ENCODE measurements around the gene LMNTD1. TPM values are rescaled to one million over a fixed set of nuclear protein-coding genes. Genes with fewer than 3 reads are reported as not detected.
"Not testable (repeated sequence)": the region's sequence is repeated elsewhere in the genome, so short reads cannot be mapped to it uniquely, and the experiment has no call there.

Gene LMNTD1
- 0.10 TPM for total RNA-seq (2013)
- not detected for polyA plus RNA-seq
- polyA minus RNA-seq = not detected in 2 replicates
- 0 to 1.5 (median 0) reads per million in 11 experiments for total RNA-seq

- no peak for TF ChIP-seq CTCF (IDR thresholded peaks at IDR 0.05)
- Mint-ChIP-seq H3K9me3 (peaks cover 0 to 4% (median 0%) of the 10 kb centered on the region in 7 donors), H3K27me3 (ENCODE audit: low read depth in 3 of 3) (peaks cover 8 to 16% (median 8%) of the 10 kb centered on the region in 3 donors), H3K4me1 (peaks cover 11% of the 10 kb centered on the region), H3K36me3 (no peaks in the 10 kb centered on the region), H3K27ac (no peak within 1 kb of the TSS), H3K4me3 (peak within 1 kb of the TSS in 1 of 2 donors; percentile 4)
- intact Hi-C loops (cut with micrococcal nuclease) = no loop called here
- Histone ChIP-seq H3K9me3 (replicated peaks in 1 of 2; ENCODE audit: control insufficient read depth in 1 of 2, insufficient read depth in 1 of 2, low read length in 2 of 2) (no peaks in the 10 kb centered on the region), H3K4me2 (replicated peaks; ENCODE audit: extremely low read depth, low read length, poor library complexity, severe bottlenecking) (no peak within 1 kb of the TSS), H3K36me3 (replicated peaks in 1 of 2; ENCODE audit: control insufficient read depth in 1 of 2, insufficient read depth in 2 of 2, low read length in 2 of 2) (no peaks in the 10 kb centered on the region), H3K27me3 (ENCODE audit: control insufficient read depth in 2 of 2, insufficient read depth in 2 of 2, low read length in 2 of 2) (peaks cover 13 to 22% of the 10 kb centered on the region in 2 donors), H3K4me3 (replicated peaks in 1 of 3; ENCODE audit: low read depth in 2 of 3, low read length in 3 of 3) (no peak within 1 kb of the TSS), H3K9ac (ENCODE audit: insufficient read depth, low read length, poor library complexity, severe bottlenecking) (no peak within 1 kb of the TSS), H2AFZ (ENCODE audit: insufficient read depth, low read depth, low read length, poor library complexity, severe bottlenecking) (no peak within 1 kb of the TSS), H3K27ac (ENCODE audit: low read depth in 1 of 2, low read length in 2 of 2) (no peak within 1 kb of the TSS), H3K4me1 (ENCODE audit: control insufficient read depth in 1 of 2, insufficient read depth in 2 of 2, low read length in 2 of 2) (peaks cover 0 to 5% of the 10 kb centered on the region in 2 donors), H3K79me2 (ENCODE audit: insufficient read depth, low read length) (no peaks in the 10 kb centered on the region), H4K20me1 (ENCODE audit: insufficient read depth, low read length) (no peaks in the 10 kb centered on the region)
- DNase-seq = no peak
- WGBS (ENCODE audit: insufficient coverage) = 0% methylated on average over 1 of the region's 1 CpG
Measured at GRCh38 chr12:25553098-25553497, at the start of gene LMNTD1. LMNTD1 (minus strand) TSS chr12:25553283; CDS start chr12:25552959, 324 bp downstream.

- H3K27me3 ChIP-seq (ENCODE audit: control insufficient read depth in 2 of 2, insufficient read depth in 2 of 2, low read length in 2 of 2) = no peaks in the 10 kb centered on the region
- intact Hi-C loops (cut with micrococcal nuclease) = no loop called here
- H3K27me3 Mint-ChIP-seq (ENCODE audit: low read depth in 3 of 3) = peaks cover 0 to 4% (median 0%) of the 10 kb centered on the region in 3 donors
- no peak overlapping the region for H3K4me3 Mint-ChIP-seq
- no peak for TF ChIP-seq CTCF (IDR thresholded peaks at IDR 0.05)
- H3K4me3 ChIP-seq (replicated peaks in 1 of 3; ENCODE audit: low read depth in 2 of 3, low read length in 3 of 3) = no peak overlapping the region
- H2AFZ ChIP-seq (ENCODE audit: insufficient read depth, low read depth, low read length, poor library complexity, severe bottlenecking) = no peak overlapping the region
- no peaks in the 10 kb centered on the region for H3K4me1 ChIP-seq (ENCODE audit: control insufficient read depth in 1 of 2, insufficient read depth in 2 of 2, low read length in 2 of 2)
- H3K4me1 Mint-ChIP-seq = no peaks in the 10 kb centered on the region
- no peaks in the 10 kb centered on the region for H3K36me3 Mint-ChIP-seq
- H3K9ac ChIP-seq (ENCODE audit: insufficient read depth, low read length, poor library complexity, severe bottlenecking) = no peak overlapping the region
- no peaks in the 10 kb centered on the region for H4K20me1 ChIP-seq (ENCODE audit: insufficient read depth, low read length)
- peaks cover 0 to 19% (median 5%) of the 10 kb centered on the region in 7 donors for H3K9me3 Mint-ChIP-seq
- no peak overlapping the region for H3K4me2 ChIP-seq (replicated peaks; ENCODE audit: extremely low read depth, low read length, poor library complexity, severe bottlenecking)
- no peak for DNase-seq
- no peak overlapping the region for H3K27ac ChIP-seq (ENCODE audit: low read depth in 1 of 2, low read length in 2 of 2)
- WGBS (ENCODE audit: insufficient coverage) = no CpG with 5 or more reads among the region's 3 CpGs
- no peaks in the 10 kb centered on the region for H3K79me2 ChIP-seq (ENCODE audit: insufficient read depth, low read length)
- H3K9me3 ChIP-seq (replicated peaks in 1 of 2; ENCODE audit: control insufficient read depth in 1 of 2, insufficient read depth in 1 of 2, low read length in 2 of 2) = no peaks in the 10 kb centered on the region
- H3K36me3 ChIP-seq (replicated peaks in 1 of 2; ENCODE audit: control insufficient read depth in 1 of 2, insufficient read depth in 2 of 2, low read length in 2 of 2) = no peaks in the 10 kb centered on the region
- H3K27ac Mint-ChIP-seq = no peak overlapping the region
Measured at GRCh38 chr12:25598956-25599355, 45.9 kb upstream of the LMNTD1 start.

GRCh38 chr12:25595496-25595895 lies 42.4 kb upstream of the LMNTD1 start:
- H3K4me3 ChIP-seq (replicated peaks in 1 of 3; ENCODE audit: low read depth in 2 of 3, low read length in 3 of 3); H2AFZ ChIP-seq (ENCODE audit: insufficient read depth, low read depth, low read length, poor library complexity, severe bottlenecking); DNase-seq; H3K36me3 ChIP-seq (replicated peaks in 1 of 2; ENCODE audit: control insufficient read depth in 1 of 2, insufficient read depth in 2 of 2, low read length in 2 of 2); H3K9ac ChIP-seq (ENCODE audit: insufficient read depth, low read length, poor library complexity, severe bottlenecking); H3K27me3 Mint-ChIP-seq (ENCODE audit: low read depth in 3 of 3); H3K36me3 Mint-ChIP-seq; H3K4me2 ChIP-seq (replicated peaks; ENCODE audit: extremely low read depth, low read length, poor library complexity, severe bottlenecking); H3K9me3 ChIP-seq (replicated peaks in 1 of 2; ENCODE audit: control insufficient read depth in 1 of 2, insufficient read depth in 1 of 2, low read length in 2 of 2); intact Hi-C loops (cut with micrococcal nuclease); H3K27me3 ChIP-seq (ENCODE audit: control insufficient read depth in 2 of 2, insufficient read depth in 2 of 2, low read length in 2 of 2); H3K27ac Mint-ChIP-seq; H3K4me3 Mint-ChIP-seq; H3K4me1 ChIP-seq (ENCODE audit: control insufficient read depth in 1 of 2, insufficient read depth in 2 of 2, low read length in 2 of 2); H3K4me1 Mint-ChIP-seq; H4K20me1 ChIP-seq (ENCODE audit: insufficient read depth, low read length); H3K27ac ChIP-seq (ENCODE audit: low read depth in 1 of 2, low read length in 2 of 2); H3K79me2 ChIP-seq (ENCODE audit: insufficient read depth, low read length): not testable (repeated sequence)
- H3K9me3 Mint-ChIP-seq = peaks cover 0 to 26% (median 9%) of the 10 kb centered on the region in 7 donors

All from CD14-positive monocyte (primary cell).